PC-9 (cell line): ENCODE results near the gene EP400.

ENCODE experiments used
- EZH2 ChIP-seq: fragments of 200-600 bp; sonication (generic); IDR thresholded peaks from 2 replicates; pipeline ENCODE4 v1.8.0; 2017; ENCODE audit warnings: antibody characterized with exemption, low read depth
- TF ChIP-seq, protein P1 (sequence below): fragments of 200-600 bp; sonication (generic); conservative IDR thresholded peaks from 2 replicates; pipeline ENCODE4 v1.6.1; 2017; ENCODE audit warnings: mixed run types, antibody characterized with exemption, mild to moderate bottlenecking, moderate library complexity

DNA sequence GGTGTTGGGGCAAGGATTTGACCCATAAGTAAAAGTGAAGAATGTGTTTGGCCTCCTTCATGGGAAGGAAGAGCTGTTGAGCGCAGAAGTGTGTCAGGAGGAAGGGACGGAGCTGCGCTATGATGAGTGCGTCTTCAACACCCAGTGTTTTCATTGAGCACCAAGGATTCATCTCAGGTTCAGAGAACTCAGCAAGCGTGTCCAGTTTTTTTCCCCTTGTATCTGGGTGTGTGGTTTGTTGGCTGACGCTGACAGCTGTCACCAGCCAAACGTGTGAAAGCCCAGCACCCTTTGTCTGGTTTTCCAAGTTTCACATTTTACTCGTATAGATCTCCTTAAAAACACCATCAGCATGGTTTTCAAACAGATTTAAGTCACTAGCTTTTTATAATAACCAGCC, 12.3 kb downstream of the EP400 start:
- TF ChIP-seq, protein P1, sequence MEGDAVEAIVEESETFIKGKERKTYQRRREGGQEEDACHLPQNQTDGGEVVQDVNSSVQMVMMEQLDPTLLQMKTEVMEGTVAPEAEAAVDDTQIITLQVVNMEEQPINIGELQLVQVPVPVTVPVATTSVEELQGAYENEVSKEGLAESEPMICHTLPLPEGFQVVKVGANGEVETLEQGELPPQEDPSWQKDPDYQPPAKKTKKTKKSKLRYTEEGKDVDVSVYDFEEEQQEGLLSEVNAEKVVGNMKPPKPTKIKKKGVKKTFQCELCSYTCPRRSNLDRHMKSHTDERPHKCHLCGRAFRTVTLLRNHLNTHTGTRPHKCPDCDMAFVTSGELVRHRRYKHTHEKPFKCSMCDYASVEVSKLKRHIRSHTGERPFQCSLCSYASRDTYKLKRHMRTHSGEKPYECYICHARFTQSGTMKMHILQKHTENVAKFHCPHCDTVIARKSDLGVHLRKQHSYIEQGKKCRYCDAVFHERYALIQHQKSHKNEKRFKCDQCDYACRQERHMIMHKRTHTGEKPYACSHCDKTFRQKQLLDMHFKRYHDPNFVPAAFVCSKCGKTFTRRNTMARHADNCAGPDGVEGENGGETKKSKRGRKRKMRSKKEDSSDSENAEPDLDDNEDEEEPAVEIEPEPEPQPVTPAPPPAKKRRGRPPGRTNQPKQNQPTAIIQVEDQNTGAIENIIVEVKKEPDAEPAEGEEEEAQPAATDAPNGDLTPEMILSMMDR, result no peak
- TF ChIP-seq EZH2, result no peak
